Measurements from ENCODE around the gene ARHGAP26. TPM values are rescaled to one million over a fixed set of nuclear protein-coding genes. Genes with fewer than 3 reads are reported as not detected.
A peak's percentile ranks its signal among the peaks of the same experiment; 100 is the strongest.

ARHGAP26 gene
- total and polyA plus RNA-seq, 4 donors = 5.4 to 52.3 (median 30.4) TPM

- 53 to 56% methylated on average over 7 of the region's 7 CpGs for WGBS, 2 donors
- peak in 2 of 3 donors; percentile 38 to 53 for DNase-seq
- Histone ChIP-seq H3K27me3 (ENCODE audit: control insufficient read depth in 3 of 3, insufficient read depth in 3 of 3, low read length in 2 of 3) (no peaks in the 10 kb centered on the region), H3K9ac (ENCODE audit: insufficient read depth in 1 of 2, low read length in 2 of 2) (no peak overlapping the region), H3K36me3 (ENCODE audit: control insufficient read depth in 4 of 4, insufficient read depth in 4 of 4, low read length in 4 of 4) (no peaks in the 10 kb centered on the region), H3K27ac (ENCODE audit: low read depth in 1 of 2, low read length in 1 of 2) (peak overlapping the region; percentile 73 to 86), H3K9me3 (ENCODE audit: control insufficient read depth in 4 of 4, insufficient read depth in 3 of 4, low read length in 3 of 4) (no peaks in the 10 kb centered on the region), H3K4me1 (ENCODE audit: control insufficient read depth in 5 of 5, insufficient read depth in 5 of 5, low read length in 5 of 5) (peaks cover 0 to 25% (median 2%) of the 10 kb centered on the region in 5 donors), H3K4me3 (no peak overlapping the region)
- TF ChIP-seq CTCF (IDR thresholded peaks at IDR 0.05; ENCODE audit: control extremely low read depth, extremely low read depth) = no peak
- ATAC-seq (ENCODE audit: insufficient read depth, low FRiP score) = no peak
Observed at GRCh38 chr5:142743592-142744441, 26.4 kb upstream of the ARHGAP26 start.

GRCh38 chr5:142745268-142745667 lies 24.9 kb upstream of the ARHGAP26 start:
- Histone ChIP-seq H3K9me3 (ENCODE audit: control insufficient read depth in 4 of 4, insufficient read depth in 3 of 4, low read length in 3 of 4) (no peaks in the 10 kb centered on the region), H3K9ac (ENCODE audit: insufficient read depth in 1 of 2, low read length in 2 of 2) (no peak overlapping the region), H3K4me1 (ENCODE audit: control insufficient read depth in 5 of 5, insufficient read depth in 5 of 5, low read length in 5 of 5) (peaks cover 0 to 31% (median 2%) of the 10 kb centered on the region in 5 donors), H3K4me3 (no peak overlapping the region), H3K27me3 (ENCODE audit: control insufficient read depth in 3 of 3, insufficient read depth in 3 of 3, low read length in 2 of 3) (no peaks in the 10 kb centered on the region), H3K27ac (ENCODE audit: low read depth in 1 of 2, low read length in 1 of 2) (no peak overlapping the region), H3K36me3 (ENCODE audit: control insufficient read depth in 4 of 4, insufficient read depth in 4 of 4, low read length in 4 of 4) (no peaks in the 10 kb centered on the region)
- no peak for ATAC-seq (ENCODE audit: insufficient read depth, low FRiP score)
- no peak for DNase-seq
- WGBS, 2 donors = 95 to 98% methylated on average over 4 of the region's 4 CpGs
- no peak for TF ChIP-seq CTCF (IDR thresholded peaks at IDR 0.05; ENCODE audit: control extremely low read depth, extremely low read depth)

GRCh38 chr5:142746532-142747433 lies 23.4 kb upstream of the ARHGAP26 start:
- 71 to 79% methylated on average over 4 of the region's 4 CpGs for WGBS, 2 donors

More at GRCh38 chr5:142746532-142747433, 23.4 kb upstream of the ARHGAP26 start:
- no peak for TF ChIP-seq CTCF (IDR thresholded peaks at IDR 0.05; ENCODE audit: control extremely low read depth, extremely low read depth)
- Histone ChIP-seq H3K9me3 (ENCODE audit: control insufficient read depth in 4 of 4, insufficient read depth in 3 of 4, low read length in 3 of 4) (no peaks in the 10 kb centered on the region), H3K36me3 (ENCODE audit: control insufficient read depth in 4 of 4, insufficient read depth in 4 of 4, low read length in 4 of 4) (no peaks in the 10 kb centered on the region), H3K27me3 (ENCODE audit: control insufficient read depth in 3 of 3, insufficient read depth in 3 of 3, low read length in 2 of 3) (no peaks in the 10 kb centered on the region), H3K4me1 (ENCODE audit: control insufficient read depth in 5 of 5, insufficient read depth in 5 of 5, low read length in 5 of 5) (peaks cover 0 to 34% (median 0%) of the 10 kb centered on the region in 5 donors), H3K4me3 (no peak overlapping the region), H3K27ac (ENCODE audit: low read depth in 1 of 2, low read length in 1 of 2) (peak overlapping the region in 1 of 2 donors; percentile 53), H3K9ac (ENCODE audit: insufficient read depth in 1 of 2, low read length in 2 of 2) (no peak overlapping the region)
- no peak for ATAC-seq (ENCODE audit: insufficient read depth, low FRiP score)
- DNase-seq = peak in 2 of 3 donors; percentile 36 to 51

Data from lung (tissue), 12 donors.